GM19240 (cell line): Measurements from ENCODE around the gene PTTG1.
"Not testable (repeated sequence)": the region's sequence is repeated elsewhere in the genome, so short reads cannot be mapped to it uniquely, and the experiment has no call there.

Experiments used
- DNase-seq: peaks from one replicate; pipeline ENCODE4 v3.0.0; 2011; ENCODE audit warnings: low spot score; ENCODE audit not compliant: insufficient read length

Gene PTTG1

DNA sequence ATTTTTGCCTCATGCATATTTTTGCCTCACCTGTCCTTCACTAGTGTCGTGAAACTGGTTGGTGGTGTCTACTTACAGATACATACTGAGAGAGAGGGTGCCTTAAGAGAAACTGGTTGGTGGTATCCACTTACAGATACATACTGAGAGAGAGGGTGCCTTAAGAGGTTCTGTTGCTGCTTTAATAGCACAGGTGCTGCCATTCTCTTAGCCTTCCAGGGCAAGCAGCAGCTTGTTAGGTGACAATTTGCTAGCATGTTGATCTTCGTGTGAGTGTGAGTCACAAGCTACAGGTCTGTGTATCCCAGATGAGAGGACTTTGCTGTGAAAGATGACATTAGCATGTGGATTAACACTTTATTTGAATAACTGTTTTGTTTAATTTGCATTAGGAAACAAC, 1.4 kb downstream of the PTTG1 start:
- DNase-seq: no peak

DNA sequence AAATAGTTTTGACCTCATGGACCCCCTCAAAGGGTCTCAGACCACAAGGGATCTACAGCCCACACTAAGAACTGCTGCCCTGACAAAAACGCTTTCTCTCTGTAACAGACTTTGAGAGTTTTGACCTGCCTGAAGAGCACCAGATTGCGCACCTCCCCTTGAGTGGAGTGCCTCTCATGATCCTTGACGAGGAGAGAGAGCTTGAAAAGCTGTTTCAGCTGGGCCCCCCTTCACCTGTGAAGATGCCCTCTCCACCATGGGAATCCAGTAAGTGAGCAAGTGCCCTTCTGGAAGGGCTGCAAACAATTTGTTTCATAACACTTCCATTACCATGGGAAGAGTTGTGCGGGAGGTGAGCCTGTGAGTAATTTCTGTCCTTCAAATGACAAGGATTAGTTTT, 6.0 kb downstream of the PTTG1 start:
- DNase-seq: no peak

DNA sequence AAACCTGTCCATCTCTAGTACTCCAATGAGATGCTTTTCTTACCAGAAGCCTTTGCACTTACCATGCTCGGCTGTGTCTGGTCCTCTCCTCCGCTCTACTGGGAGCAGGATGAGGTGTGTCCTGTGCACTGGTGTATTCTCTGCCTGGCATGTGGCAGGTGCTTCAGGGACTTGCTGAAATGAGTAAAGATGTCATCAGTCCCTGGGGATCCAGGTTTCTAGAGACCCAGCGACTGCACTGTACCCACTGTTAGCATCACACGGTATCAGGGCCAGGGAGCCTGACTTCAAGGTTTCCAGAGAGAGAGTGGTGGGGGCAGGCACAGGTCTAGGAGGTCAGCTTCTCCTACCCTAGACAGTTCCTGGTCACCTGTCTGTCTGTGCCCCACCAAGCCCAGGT, 10.5 kb downstream of the PTTG1 start:
- DNase-seq: no peak

DNA sequence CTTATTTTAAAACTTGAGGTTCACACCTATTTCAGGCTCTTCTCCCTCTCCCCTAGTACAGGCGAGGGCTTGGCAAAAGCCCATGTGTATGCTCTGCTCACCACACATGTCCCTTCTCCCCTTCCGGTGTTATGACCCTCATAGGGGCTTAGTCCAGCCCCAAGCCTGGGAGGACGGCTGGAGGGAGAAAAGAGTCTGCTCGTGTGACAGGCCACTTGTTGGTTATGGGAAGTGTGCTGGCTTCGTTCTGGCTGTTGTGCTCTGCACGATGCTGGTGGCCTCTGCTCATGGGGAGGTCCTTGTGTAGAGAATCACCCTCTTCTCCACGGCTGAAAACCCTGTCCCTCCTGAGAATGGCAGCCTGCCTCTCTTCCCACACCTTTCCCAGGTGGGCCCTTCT, 11.1 kb downstream of the PTTG1 start:
- no peak for DNase-seq

DNA sequence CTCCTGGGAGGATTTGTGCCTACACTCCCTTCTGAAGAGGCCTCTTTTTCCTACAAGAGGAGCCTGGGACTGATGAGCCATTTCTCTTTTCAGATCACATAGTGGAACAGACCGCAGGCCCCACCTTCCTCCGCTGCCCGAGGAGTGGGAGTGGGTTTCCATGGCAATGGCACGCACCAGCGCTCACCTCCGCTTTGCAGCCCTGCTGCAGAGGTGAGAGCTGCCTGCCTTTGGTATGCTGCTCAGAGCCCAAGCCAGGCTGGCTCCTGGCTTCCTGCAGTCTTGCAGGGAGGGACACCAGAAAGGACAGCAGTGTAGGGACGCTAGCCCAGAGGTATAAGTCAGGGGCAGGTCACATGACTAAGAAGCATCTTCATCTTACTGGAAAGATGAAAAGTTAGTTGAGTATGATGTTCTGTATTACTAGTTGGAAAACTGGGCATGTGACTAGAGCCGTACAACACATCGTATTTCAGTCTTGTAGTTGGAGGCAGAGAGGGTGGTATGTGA, 12.4 kb downstream of the PTTG1 start:
- DNase-seq: no peak

DNA sequence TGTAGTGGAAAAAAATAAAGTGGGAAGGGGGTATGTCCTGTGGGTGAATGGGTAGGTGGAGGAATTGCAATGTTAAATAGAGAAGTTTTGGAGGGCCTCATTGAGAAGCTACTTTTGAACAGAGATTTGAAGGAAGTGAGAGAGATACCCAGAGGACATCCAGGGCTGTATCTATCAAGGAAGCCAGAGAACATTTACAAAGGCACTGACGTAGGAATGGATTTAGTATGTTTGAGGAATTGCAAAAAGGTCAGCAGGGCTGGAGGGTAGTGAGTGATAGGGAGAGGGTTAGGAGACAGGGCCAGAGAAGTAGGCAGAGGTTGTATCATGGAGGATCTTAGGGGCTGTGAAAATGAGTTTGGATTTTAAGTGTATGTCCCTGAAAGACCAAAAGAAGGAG, 13.9 kb downstream of the PTTG1 start:
- no peak for DNase-seq

DNA sequence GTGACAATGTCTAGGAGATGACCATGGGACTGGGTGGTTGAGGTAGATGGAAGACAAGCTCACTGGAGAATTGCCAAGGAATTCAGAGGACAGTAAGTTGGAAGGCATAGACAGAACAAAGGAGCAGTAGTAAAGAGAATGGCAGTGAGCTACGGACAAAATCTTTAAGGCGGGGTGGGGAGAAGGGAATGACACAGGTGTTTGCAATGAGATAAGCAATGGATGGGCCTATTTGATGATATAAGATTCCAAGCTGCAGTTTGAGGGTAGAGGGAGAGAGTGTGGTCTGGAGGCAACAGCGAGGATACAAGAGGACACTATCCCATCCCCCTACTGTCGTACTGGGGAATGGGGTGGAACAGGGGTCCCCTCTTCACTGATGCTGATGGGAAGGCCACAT, 14.4 kb downstream of the PTTG1 start:
- DNase-seq: no peak

DNA sequence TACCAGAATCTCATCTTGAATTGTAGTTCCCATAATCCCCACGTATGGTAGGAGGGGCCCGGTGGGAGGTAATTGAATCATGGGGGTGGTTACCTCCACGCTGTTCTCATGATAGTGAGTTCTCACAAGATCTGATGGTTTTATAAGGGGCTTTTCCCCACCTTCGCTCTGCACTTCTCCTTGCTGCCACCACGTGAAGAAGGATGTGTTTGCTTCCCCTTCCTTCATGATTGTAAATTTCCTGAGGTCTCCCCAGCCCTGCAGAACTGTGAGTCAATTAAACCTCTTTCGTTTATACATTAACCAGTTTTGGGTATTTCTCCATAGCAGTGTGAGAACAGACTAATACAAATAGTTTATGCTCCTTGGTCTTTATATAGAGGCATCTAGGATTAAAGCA, 15.0 kb downstream of the PTTG1 start:
- not testable (repeated sequence) for DNase-seq

DNA sequence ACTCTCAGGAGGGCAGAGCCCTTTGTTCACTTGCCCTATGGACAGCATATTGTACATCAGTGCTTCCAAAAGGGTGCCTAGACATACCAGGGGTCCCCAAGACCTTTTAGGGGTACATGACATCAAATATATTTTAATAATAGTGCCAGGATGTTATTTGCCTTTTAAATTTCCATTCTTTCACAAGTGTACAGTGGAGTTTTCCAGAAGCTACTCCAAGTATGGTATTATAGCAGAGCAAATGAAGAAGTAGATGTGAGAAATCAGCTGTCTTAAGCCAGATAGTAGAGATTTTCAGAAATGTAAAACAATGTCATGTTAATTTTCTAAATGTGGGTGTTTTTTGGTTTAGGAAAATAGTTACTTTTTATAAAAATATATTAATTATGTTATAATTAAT, 15.6 kb downstream of the PTTG1 start:
- DNase-seq: no peak

DNA sequence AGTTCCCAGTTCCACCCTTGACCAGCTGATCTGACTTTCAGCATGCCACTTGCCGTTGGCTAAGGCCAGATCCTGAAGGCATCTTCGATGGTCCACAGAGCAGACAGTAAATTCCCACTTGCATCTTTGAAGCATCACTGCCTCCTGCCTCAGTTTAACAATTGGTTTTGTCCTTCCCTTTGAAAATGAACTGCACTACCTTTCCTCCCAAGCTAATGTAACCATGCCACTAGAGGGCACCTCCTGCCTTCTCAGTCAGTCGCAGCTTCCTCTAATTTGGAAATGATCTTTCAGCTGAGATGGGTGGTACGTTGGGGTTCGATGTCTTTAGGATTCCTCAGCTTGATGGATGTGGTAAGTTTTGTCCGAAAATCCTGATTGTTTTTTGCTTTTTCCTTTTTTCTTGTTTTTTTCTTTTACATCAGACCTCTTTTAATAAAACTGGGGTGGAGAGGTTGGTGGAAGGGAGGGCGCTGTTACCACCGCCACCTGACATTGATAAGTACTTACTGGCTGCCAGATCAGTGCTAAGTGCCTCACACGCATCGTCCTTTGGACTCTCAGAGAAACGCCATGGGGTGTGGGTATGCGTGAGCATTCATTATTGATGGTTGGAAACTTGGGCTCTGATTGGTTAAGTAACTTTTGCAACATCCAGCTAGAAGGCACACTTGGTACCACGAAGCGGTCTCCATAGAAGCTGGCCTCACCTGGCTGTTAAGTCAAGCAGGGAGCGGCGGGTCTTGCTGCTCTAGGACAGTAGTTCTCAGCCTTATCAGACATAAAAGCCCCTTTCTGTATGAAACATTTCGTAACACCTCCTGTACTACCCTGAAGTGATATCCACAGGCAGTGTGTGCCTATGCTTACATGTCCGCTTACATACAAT, 16.9 kb downstream of the PTTG1 start:
- DNase-seq: no peak

DNA sequence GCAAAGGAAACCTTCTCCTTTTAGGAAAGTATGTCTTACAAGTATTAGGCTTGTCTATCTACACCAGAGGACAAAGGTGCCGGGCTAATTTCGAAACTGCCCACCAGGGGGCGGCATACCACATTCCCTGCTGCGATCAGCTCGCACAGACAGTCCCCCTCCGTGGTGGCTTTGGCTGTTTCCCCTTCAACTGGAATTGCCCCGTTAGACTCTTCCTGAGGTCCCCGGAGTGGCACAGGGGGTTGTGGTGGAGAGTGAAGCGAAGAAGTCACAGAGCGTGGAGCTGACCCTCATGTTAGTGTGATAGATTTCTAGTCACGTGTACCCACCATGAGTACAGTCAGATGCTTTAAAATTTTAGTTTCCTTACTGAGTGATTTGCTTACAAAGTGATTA, 17.5 kb downstream of the PTTG1 start:
- DNase-seq: peak; percentile 50

DNA sequence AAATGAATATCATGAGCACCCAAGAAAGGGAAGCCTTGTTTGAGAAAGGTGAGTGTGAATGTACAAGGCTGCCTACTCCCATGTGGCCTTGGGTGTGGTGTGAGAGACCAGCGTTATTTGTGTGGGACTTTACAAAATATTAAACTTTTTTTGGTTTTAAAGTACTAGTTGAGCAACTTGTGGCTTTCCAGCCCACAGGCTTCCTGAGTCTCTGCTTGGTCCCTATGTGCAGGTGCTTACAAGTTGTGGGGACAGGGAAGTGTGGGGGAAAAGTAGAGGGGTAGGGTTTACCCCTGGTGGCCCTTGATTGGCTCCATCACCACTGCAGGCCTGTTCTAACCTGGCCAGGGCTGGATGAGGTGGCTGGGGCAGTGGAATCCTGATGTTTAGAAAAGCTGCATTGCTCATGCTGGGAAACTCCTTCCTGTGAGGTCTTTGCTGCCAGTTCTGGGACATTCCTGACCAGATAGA, 19.7 kb downstream of the PTTG1 start:
- DNase-seq: no peak

DNA sequence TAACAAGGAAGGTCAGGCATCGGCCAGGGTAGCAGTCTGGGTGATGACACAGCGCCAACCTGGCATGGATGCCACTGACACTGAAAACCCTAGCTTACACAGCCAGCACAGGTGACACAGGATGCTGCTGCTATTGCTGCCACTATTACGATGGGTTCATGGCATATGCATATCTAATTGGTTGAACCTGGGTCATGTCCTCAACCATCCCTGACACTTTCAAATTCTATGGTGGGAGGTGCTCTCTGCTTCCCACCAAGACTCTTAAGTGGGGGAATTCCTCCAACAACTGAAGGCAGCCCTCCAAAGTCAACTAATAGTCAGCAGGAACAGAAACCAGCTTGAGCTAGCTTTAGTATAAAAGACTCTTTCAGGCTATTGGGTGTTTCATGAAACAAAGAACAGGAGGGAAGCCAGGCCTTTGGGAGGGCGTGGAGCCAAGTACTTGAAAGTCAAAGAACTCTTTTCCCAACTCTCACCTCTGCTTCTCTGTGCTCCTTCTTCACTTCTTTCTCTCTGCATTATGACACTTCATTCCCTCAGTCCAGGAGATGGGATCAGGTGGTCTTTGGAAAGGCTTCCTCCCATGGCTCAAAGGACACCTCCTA, 21.3 kb downstream of the PTTG1 start:
- no peak for DNase-seq

DNA sequence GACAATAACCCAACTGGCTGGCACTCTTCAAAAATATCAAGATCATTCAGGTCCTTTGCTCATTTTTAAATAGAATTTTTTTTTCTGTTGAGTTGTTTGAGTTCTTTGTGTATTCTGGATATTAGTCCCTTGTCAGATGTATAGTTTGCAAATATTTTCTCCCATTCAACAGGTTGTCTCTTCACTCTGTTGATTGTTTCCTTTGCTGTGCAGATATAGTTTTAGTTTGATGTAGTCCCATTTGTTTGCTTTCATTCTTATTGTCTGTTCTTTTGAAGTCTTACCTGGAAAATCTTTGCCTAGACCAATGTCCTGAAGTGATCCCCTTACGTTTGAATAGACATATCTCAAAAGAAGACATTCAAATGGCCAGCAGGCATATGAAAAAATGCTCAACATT, 22.8 kb downstream of the PTTG1 start:
- DNase-seq: no peak

DNA sequence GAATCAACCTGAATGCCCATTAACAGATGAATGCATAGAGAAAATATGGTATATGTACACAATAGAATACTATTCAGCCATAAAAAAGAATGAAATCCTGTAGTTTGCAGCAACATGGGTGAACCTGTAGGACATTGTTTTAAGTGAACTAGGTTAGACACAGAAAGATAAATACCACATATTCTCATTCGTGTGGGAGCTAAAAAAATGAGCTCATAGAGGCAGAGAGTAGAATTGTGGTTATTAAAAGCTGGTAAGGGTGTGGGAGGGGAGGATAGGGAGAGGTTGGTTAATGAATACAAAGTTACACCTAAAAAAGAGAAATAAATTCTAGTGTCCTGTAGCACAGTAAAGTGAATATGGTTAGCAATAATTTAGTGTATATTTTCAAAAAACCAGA, 23.5 kb downstream of the PTTG1 start:
- no peak for DNase-seq

DNA sequence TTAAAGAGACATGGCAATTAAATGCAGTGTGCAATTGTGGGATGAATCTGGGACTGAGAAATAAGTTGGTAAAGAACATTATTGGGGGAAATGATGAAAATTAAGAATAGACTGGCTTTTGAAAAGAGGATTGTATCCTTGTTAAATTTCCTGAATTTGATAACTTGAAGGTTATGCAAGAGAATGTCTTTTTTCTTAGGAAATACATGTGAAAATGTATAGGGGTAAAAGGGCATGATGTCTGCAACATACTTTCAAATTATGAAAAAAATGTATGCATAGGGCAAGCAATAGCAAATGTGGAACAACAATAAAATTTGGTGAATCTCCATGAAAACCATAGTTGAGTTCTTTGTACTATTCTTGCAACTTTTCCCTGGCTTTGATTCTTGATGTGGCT, 24.1 kb downstream of the PTTG1 start:
- DNase-seq: no peak

DNA sequence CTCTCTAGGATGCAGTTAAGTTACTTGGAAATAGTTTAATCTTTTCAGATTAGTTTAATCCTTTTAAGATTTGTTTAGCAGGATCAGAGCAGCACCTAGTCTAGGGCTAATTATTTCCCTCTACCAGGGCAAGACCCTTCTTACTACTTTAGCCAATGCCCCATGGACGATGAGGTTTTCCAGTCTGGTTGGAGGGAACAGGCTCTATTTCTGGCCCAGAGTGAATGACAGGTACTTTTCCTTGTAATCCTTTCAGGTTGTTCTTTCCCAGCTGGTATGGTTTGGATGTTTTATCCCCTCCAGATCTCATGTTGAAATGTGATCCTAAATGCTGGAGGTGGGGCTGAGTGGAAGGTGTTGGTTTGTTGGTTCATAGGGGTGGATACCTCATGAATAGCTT, 27.2 kb downstream of the PTTG1 start:
- DNase-seq: no peak

DNA sequence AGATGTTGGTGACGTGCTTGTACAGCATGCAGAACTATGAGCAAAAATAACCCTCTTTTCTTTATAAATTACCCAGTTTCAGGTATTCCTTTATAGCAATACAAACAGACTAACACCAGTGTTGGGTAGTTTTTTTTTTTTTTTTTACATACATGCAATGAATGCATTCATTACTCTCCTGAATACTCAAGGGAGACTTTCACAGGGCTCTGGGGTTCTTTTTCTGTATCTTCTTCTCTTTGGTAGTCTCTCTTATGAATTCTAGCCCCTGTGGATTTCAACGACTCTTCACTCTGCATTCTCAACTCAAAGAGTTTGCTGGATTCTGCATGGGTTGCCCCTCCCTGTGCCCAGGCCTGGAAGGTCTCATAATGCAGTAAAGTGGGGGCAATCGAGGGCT, 27.8 kb downstream of the PTTG1 start:
- no peak for DNase-seq

DNA sequence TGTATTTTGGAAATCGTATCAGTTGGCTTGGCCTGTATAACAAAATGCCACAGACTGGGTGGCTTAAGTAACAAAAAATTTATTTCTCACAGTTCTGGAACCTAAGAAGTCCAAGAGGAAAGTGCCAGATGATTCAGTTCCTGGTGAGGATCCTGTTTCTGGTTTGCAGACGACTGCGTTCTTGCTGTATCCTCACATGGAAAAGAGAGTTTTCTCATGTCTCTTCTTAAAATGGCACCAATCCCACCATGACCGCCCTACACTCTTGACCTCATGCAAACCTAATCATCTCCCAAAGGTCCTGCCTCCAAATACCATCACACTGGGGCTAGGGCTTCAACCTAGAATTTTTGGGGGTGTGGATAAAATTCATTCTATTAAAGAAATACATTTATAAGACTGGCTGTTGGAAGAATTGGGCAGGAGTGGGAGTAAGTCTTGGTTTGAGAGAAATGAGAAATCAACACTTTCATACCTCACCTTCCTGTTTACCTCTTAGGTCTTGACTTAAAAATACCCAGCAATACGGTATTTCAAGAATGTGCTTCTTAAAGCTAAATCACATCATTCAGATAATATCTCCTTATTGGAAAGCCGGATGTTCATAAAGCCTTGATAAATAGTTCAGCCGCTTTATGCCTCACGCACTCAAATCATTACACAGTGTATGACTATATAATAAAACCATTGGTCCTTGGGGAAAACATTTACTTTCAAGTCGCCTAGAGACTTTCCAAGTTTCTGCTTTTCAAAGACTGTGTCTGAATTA, 28.7 kb downstream of the PTTG1 start:
- no peak for DNase-seq

DNA sequence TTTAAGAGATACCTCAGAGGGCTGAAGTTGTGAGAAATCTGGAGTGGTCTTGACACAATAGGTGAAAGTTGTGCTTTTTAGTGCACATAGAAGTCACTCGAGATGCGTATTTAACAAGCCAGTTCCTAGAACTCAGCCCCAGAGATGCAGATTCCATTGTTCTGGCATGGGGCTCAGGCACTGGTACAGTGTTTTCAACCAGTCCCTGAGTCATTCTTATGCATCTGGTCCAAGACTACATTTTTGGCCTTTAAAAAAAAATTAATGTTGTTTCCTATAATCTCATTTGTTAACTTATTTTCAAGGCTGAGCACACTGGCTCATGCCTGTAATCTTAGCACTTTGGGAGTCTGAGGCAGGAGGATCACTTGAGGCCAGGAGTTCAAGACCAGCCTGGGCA, 29.6 kb downstream of the PTTG1 start:
- DNase-seq: no peak

DNA sequence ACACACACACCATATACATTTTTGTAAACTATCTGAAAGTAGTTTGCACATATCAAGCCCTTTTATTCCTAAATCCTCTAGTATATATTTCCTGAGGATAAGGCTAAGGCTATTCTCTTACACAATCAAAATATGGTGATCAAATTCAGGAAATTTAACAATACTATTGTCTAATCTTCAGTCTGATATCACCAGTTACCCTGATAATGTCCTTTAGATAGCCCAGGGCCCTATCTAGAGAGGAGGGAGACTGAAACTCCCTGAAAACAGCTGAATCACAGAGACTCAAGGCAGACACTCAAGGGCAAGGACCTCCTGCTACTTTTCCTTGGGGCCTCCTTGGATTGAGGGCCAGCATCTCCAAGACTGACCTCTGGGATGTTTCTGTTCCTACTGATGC, 30.4 kb downstream of the PTTG1 start:
- no peak for DNase-seq

DNA sequence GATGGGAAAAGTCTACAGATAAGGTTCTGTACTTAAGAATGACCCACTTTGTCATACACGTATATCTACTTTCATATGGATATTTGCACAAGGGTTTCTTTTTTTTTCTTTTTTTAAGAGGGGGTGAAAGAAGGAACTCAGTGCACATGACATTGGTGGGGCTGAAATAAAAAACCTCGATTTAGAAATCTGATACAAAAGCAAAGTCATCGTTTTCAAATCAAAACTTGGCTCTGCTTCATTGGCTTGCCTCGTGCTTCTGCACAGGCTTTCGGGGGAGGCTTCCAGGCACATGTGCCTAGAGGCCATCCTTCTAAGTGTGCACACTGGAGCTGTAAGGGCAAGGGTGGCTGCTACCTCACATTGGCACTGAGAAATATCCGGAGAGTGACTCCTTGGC, 31.1 kb downstream of the PTTG1 start:
- DNase-seq: no peak
